Mucosa of stomach (tissue), 1 donor: ENCODE measurements around the gene ZP1.

Experiments
- H3K27me3 ChIP-seq: one replicate; pipeline ENCODE4 v1.7.0; 2013; ENCODE audit warnings: mild to moderate bottlenecking, low read length; ENCODE audit not compliant: control insufficient read depth, insufficient read depth
- H3K36me3 ChIP-seq: one replicate; pipeline ENCODE4 v1.7.0; 2013; ENCODE audit warnings: low read length; ENCODE audit not compliant: control insufficient read depth, insufficient read depth
- H3K4me1 ChIP-seq: one replicate; pipeline ENCODE4 v1.7.0; 2013; ENCODE audit warnings: mild to moderate bottlenecking, low read length; ENCODE audit not compliant: control insufficient read depth, insufficient read depth
- H3K4me3 ChIP-seq: one replicate; pipeline ENCODE4 v1.7.0; 2013; ENCODE audit warnings: low read length
- H3K9ac ChIP-seq: one replicate; pipeline ENCODE4 v1.7.0; 2013; ENCODE audit warnings: mild to moderate bottlenecking, low read length, moderate library complexity
- H3K9me3 ChIP-seq: one replicate; pipeline ENCODE4 v1.7.0; 2013; ENCODE audit warnings: mild to moderate bottlenecking, low read length, moderate library complexity; ENCODE audit not compliant: control insufficient read depth
- donor health status: Pancreatic carcinoma.

Gene ZP1

GRCh38 chr11:60912851-60913528, 45.6 kb downstream of the ZP1 start:
- Histone ChIP-seq H3K9ac (peak overlapping the region; percentile 82), H3K9me3 (no peaks in the 10 kb centered on the region), H3K27me3 (no peaks in the 10 kb centered on the region), H3K4me1 (peaks cover 15% of the 10 kb centered on the region), H3K36me3 (no peaks in the 10 kb centered on the region), H3K4me3 (peak overlapping the region; percentile 93)

- peak within 1 kb of the TSS; percentile 82 for H3K9ac ChIP-seq
- H3K4me1 ChIP-seq, result peaks cover 15% of the 10 kb centered on the region
- no peaks in the 10 kb centered on the region for H3K9me3 ChIP-seq
- no peaks in the 10 kb centered on the region for H3K36me3 ChIP-seq
- H3K4me3 ChIP-seq, result peak within 1 kb of the TSS; percentile 93
- no peaks in the 10 kb centered on the region for H3K27me3 ChIP-seq
These were observed 46.7 kb downstream of the ZP1 start, which contains the start of gene TMEM109 for GRCh38 chr11:60913793-60914632. TSS of gene TMEM109 (plus strand) at chr11:60914158. CDS start at chr11:60919694, 5,536 bp downstream.

- H3K4me3 ChIP-seq, result peak overlapping the region; percentile 93
- H3K36me3 ChIP-seq, result no peaks in the 10 kb centered on the region
- H3K4me1 ChIP-seq, result peaks cover 15% of the 10 kb centered on the region
- peak overlapping the region; percentile 82 for H3K9ac ChIP-seq
- H3K27me3 ChIP-seq, result no peaks in the 10 kb centered on the region
- H3K9me3 ChIP-seq, result no peaks in the 10 kb centered on the region
These were observed 47.4 kb downstream of the ZP1 start for GRCh38 chr11:60914633-60915247.

- Histone ChIP-seq H3K36me3 (no peaks in the 10 kb centered on the region), H3K9me3 (no peaks in the 10 kb centered on the region), H3K27me3 (no peaks in the 10 kb centered on the region), H3K4me3 (peak overlapping the region; percentile 93), H3K9ac (peak overlapping the region; percentile 82), H3K4me1 (peaks cover 15% of the 10 kb centered on the region)
These were observed 48.0 kb downstream of the ZP1 start for GRCh38 chr11:60915248-60915914.

GRCh38 chr11:60916669-60917206, 49.4 kb downstream of the ZP1 start:
- H3K9ac ChIP-seq, result no peak overlapping the region
- no peak overlapping the region for H3K4me3 ChIP-seq
- no peaks in the 10 kb centered on the region for H3K36me3 ChIP-seq
- H3K27me3 ChIP-seq, result no peaks in the 10 kb centered on the region
- H3K4me1 ChIP-seq, result peaks cover 15% of the 10 kb centered on the region
- no peaks in the 10 kb centered on the region for H3K9me3 ChIP-seq

- Histone ChIP-seq H3K9me3 (no peaks in the 10 kb centered on the region), H3K4me3 (no peak overlapping the region), H3K36me3 (peaks cover 3% of the 10 kb centered on the region), H3K27me3 (no peaks in the 10 kb centered on the region), H3K4me1 (peaks cover 15% of the 10 kb centered on the region), H3K9ac (no peak overlapping the region)
These were observed 49.9 kb downstream of the ZP1 start for GRCh38 chr11:60917267-60917666.

- peaks cover 11% of the 10 kb centered on the region for H3K4me1 ChIP-seq
- no peak overlapping the region for H3K9ac ChIP-seq
- no peak overlapping the region for H3K4me3 ChIP-seq
- no peaks in the 10 kb centered on the region for H3K27me3 ChIP-seq
- peaks cover 7% of the 10 kb centered on the region for H3K36me3 ChIP-seq
- no peaks in the 10 kb centered on the region for H3K9me3 ChIP-seq
These were observed 51.1 kb downstream of the ZP1 start for GRCh38 chr11:60918251-60918938.

GRCh38 chr11:60918939-60919265, 51.6 kb downstream of the ZP1 start:
- Histone ChIP-seq H3K36me3 (peaks cover 7% of the 10 kb centered on the region), H3K9me3 (no peaks in the 10 kb centered on the region), H3K9ac (no peak overlapping the region), H3K4me3 (no peak overlapping the region), H3K4me1 (peaks cover 8% of the 10 kb centered on the region), H3K27me3 (no peaks in the 10 kb centered on the region)

GRCh38 chr11:60919320-60919719, 52.0 kb downstream of the ZP1 start:
- Histone ChIP-seq H3K36me3 (peaks cover 7% of the 10 kb centered on the region), H3K4me1 (peaks cover 8% of the 10 kb centered on the region), H3K9me3 (no peaks in the 10 kb centered on the region), H3K4me3 (no peak overlapping the region), H3K9ac (no peak overlapping the region), H3K27me3 (no peaks in the 10 kb centered on the region)

- Histone ChIP-seq H3K4me1 (peaks cover 13% of the 10 kb centered on the region), H3K27me3 (peaks cover 5% of the 10 kb centered on the region), H3K9ac (no peak overlapping the region), H3K4me3 (no peak overlapping the region), H3K36me3 (peaks cover 7% of the 10 kb centered on the region), H3K9me3 (no peaks in the 10 kb centered on the region)
These were observed 52.6 kb downstream of the ZP1 start for GRCh38 chr11:60919956-60920355.

GRCh38 chr11:60921259-60921658, 53.9 kb downstream of the ZP1 start:
- Histone ChIP-seq H3K9ac (no peak overlapping the region), H3K9me3 (no peaks in the 10 kb centered on the region), H3K4me3 (no peak overlapping the region), H3K36me3 (peaks cover 7% of the 10 kb centered on the region), H3K4me1 (peaks cover 12% of the 10 kb centered on the region), H3K27me3 (peaks cover 17% of the 10 kb centered on the region)
